Measurements from ENCODE around the gene PRRT4.
A peak's percentile ranks its signal among the peaks of the same experiment; 100 is the strongest.

DNA sequence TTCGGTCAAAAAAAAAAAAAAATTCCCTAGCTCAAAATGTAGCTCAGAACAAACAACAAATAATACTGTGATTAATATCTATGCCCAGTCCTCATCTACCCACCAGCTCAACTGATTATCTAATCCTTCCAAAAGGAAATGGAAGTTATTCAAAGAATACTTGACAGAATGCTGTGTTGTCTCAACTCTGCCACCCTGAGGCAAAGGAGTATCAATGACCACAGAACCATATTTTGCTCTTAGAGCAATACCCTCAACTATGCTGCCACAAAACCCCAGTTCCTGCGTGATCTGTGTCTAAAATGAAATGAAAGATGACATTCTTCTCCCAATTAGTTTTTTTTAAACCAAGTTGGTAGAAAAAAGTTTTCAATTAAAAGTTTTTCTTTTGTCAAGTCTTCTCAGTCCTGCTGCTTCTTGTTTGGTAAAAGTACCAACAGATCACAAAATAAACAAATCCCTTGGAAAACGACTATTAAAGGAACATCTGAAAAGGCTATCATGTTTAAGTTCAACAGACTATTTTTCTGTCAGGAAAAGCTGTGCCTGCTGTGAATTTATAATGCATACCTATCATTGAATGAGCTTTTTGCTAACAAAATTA lies 39.3 kb downstream of the PRRT4 start:
- TF ChIP-seq, protein P1, sequence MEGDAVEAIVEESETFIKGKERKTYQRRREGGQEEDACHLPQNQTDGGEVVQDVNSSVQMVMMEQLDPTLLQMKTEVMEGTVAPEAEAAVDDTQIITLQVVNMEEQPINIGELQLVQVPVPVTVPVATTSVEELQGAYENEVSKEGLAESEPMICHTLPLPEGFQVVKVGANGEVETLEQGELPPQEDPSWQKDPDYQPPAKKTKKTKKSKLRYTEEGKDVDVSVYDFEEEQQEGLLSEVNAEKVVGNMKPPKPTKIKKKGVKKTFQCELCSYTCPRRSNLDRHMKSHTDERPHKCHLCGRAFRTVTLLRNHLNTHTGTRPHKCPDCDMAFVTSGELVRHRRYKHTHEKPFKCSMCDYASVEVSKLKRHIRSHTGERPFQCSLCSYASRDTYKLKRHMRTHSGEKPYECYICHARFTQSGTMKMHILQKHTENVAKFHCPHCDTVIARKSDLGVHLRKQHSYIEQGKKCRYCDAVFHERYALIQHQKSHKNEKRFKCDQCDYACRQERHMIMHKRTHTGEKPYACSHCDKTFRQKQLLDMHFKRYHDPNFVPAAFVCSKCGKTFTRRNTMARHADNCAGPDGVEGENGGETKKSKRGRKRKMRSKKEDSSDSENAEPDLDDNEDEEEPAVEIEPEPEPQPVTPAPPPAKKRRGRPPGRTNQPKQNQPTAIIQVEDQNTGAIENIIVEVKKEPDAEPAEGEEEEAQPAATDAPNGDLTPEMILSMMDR (IDR thresholded peaks at IDR 0.05), result peak; percentile 26 to 52 (median 38)
- no peak for TF ChIP-seq POLR2A (IDR thresholded peaks at IDR 0.05)

Measured in right lobe of liver (tissue), 4 donors.